ENCODE data around the gene EDDM13. TPM values are rescaled to one million over a fixed set of nuclear protein-coding genes. Genes with fewer than 3 reads are reported as not detected.
A peak's percentile ranks its signal among the peaks of the same experiment; 100 is the strongest.
"Not testable (repeated sequence)": the region's sequence is repeated elsewhere in the genome, so short reads cannot be mapped to it uniquely, and the experiment has no call there.

The EDDM13 gene, protein sequence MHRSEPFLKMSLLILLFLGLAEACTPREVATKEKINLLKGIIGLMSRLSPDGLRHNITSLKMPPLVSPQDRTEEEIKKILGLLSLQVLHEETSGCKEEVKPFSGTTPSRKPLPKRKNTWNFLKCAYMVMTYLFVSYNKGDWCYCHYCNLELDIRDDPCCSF
- not detected for total RNA-seq

DNA sequence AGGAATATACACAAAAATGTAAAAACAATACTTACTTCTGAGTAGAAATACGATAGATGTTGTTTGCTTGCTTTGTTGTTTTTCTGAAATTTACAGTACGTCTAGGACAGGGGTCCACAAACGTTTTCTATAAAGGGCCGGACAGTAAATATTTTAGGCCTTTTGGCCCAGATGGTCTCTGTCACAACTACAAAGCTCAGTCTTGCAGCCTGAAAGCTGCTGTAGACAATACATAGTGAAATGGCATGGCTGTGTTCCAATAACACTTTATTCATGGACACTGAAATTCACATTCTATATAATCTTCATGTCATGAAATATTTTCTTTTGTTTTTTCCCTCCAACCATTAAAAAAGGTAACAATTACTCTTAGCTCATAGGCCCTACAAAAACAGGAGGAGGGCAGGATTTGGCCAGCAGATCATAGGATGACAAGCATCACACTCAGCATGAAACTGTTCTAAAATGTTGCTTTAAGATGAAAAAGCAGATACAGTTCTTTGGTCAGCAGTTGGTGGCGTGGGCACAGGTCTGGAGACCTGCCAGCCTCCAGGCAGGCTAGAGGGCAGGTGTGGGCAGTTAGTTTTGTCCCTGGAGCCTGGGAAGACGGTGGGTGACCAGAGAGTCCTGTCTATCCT, at the start of gene EDDM13:
EDDM13 (plus strand) TSS at position 588 of the 638 bp plus-strand sequence. CDS start 87 bp downstream, outside the sequence.
- H3K9me3 Mint-ChIP-seq = peaks cover 4% of the 10 kb centered on the region
- no peak within 1 kb of the TSS for H3K27ac Mint-ChIP-seq
- no peak for DNase-seq
- POLR2A ChIA-PET = no interaction called here
- CTCF ChIA-PET = interaction anchor here (1.3 kb wide), 1 partner anchor 20 kb away, joined by 3 read pairs; no protein-coding TSS in a partner anchor
- intact Hi-C loops (cut with micrococcal nuclease) = no loop called here
- H3K4me3 Mint-ChIP-seq = no peak within 1 kb of the TSS
- peaks cover 5% of the 10 kb centered on the region for H3K36me3 Mint-ChIP-seq
- no peaks in the 10 kb centered on the region for H3K4me1 Mint-ChIP-seq (ENCODE audit: low read depth)
- no peaks in the 10 kb centered on the region for H3K27me3 Mint-ChIP-seq

DNA sequence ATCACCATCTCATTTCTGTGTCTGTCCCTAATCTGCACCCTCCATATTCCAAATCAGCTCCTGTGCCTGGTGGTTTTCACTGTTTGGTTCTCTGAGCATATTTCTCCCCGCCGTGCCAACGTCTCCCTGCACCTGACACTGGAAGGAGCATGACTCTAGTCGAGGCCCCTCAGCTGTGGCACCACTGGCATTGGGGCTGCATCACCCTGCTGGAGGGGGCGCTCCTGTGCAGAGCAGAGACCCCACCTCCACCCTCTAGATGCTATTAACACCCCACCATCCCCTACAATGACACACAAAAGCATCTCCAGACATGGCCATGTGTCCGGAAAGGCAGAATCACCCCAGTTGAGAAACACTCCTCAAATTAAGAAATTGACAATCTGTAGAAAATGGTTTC, 49.6 kb upstream of the EDDM13 start:
- no peaks in the 10 kb centered on the region for H3K36me3 Mint-ChIP-seq
- CTCF ChIA-PET = no interaction called here
- POLR2A ChIA-PET = no interaction called here
- H3K27me3 Mint-ChIP-seq = peaks cover 4% of the 10 kb centered on the region
- H3K27ac Mint-ChIP-seq = no peak overlapping the region
- H3K4me1 Mint-ChIP-seq (ENCODE audit: low read depth) = no peaks in the 10 kb centered on the region
- H3K4me3 Mint-ChIP-seq = no peak overlapping the region
- no peaks in the 10 kb centered on the region for H3K9me3 Mint-ChIP-seq
- intact Hi-C loops (cut with micrococcal nuclease) = no loop called here
- no peak for DNase-seq

DNA sequence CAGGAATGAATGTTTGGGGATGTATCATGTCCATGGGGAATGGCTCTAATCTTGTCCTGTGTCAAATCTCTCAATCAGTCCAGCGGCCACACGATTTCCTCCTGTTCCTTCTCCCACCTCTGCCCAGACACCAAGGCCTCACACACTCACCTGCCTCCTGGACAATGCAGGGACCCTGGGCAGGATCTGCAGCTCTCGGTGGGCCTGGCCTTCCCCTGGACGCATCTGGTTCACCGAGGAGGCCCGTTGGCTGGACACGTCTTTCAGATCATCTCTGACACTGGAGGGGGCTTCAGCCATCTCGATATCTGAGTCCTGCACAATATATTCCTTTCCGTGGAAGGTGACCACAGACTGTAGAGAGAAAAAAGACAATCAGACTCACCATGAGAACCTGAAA, 49.1 kb upstream of the EDDM13 start:
- Mint-ChIP-seq H3K9me3 (no peaks in the 10 kb centered on the region), H3K36me3 (no peaks in the 10 kb centered on the region), H3K27me3 (peaks cover 1% of the 10 kb centered on the region), H3K4me1 (ENCODE audit: low read depth) (no peaks in the 10 kb centered on the region), H3K27ac (no peak overlapping the region), H3K4me3 (no peak overlapping the region)
- CTCF ChIA-PET = no interaction called here
- DNase-seq = no peak
- intact Hi-C loops (cut with micrococcal nuclease) = no loop called here
- POLR2A ChIA-PET = no interaction called here

DNA sequence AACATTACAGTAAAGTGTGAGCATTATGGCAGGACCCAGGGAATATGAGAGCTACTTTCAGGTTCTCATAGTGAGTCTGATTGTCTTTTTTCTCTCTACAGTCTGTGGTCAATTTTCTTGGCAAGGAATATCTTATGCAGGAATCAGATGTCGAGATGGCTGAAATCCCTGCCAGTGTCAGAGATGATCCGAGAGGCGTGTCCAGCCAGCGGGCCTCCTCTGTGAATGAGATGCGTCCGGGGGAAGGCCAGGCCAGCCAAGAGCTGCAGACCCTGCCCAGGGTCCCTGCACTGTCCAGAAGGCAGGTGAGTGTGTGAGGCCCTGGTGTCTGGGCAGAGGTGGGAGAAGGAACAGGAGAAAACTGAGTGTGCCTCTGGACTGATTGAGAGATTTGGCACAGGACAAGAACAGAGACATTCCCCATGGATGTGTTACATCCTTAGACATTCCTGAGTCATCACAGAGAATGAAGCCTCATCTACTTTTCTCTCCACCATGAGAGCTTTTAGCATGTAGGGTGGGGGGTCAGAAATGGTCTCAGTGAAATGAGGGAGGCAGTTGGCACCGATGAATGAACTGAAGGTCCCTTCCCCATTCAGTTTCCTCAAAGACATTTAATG, 27.3 kb upstream of the EDDM13 start:
- Mint-ChIP-seq H3K4me3 (no peak overlapping the region), H3K36me3 (no peaks in the 10 kb centered on the region), H3K4me1 (ENCODE audit: low read depth) (no peaks in the 10 kb centered on the region), H3K27ac (no peak overlapping the region), H3K9me3 (no peaks in the 10 kb centered on the region), H3K27me3 (no peaks in the 10 kb centered on the region)
- CTCF ChIA-PET = no interaction called here
- intact Hi-C loops (cut with micrococcal nuclease) = no loop called here
- POLR2A ChIA-PET = no interaction called here
- no peak for DNase-seq

DNA sequence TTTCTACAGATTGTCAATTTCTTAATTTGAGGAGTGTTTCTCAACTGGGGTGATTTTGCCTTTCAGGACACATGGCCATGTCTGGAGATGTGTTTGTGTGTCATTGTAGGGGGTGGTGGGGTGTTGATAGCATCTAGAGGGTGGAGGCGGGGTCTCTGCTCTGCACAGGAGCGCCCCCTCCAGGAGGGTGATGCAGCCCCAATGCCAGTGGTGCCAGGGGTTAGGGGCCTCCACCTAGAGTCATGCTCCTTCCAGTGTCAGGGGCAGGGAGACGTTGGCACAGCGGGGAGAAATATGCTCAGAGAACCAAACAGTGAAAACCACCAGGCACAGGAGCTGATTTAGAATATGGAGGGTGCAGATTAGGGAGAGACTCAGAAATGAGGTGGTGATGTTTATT, 26.8 kb upstream of the EDDM13 start:
- H3K36me3 Mint-ChIP-seq; POLR2A ChIA-PET; H3K4me3 Mint-ChIP-seq; intact Hi-C loops (cut with micrococcal nuclease); H3K27ac Mint-ChIP-seq; CTCF ChIA-PET; H3K9me3 Mint-ChIP-seq; DNase-seq; H3K4me1 Mint-ChIP-seq (ENCODE audit: low read depth); H3K27me3 Mint-ChIP-seq: not testable (repeated sequence)

DNA sequence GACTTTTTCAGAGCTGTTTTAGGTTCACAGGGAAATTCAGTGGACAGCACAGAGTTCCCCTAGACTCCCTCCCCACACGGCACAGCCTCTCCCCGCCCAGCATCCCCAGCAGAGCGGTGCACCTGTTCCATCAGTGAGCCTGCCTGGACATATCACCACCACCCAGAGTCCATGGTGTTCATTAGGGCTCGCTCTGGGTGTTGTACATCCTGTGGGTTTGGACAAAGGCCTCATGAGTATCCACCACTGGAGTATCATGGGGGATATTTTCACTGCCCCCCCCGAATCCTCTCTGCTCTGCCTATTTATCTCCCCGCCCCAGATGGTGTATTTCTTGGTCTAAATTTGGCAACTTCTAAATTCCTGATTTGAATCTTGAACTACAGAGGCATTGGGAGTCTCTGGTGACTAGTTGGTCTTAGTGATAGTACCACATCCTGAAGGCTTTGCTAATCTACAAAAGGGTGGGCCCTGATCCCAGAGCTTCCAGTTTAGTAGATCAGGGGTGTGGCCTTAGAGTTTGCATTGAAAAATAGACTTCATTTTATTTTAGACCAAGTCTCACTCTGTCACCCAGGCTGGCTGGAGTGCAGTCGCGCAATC, 23.7 kb upstream of the EDDM13 start:
- H3K4me1 Mint-ChIP-seq (ENCODE audit: low read depth); H3K4me3 Mint-ChIP-seq; H3K27ac Mint-ChIP-seq; DNase-seq; H3K36me3 Mint-ChIP-seq; H3K9me3 Mint-ChIP-seq; intact Hi-C loops (cut with micrococcal nuclease); POLR2A ChIA-PET; H3K27me3 Mint-ChIP-seq: not testable (repeated sequence)
- CTCF ChIA-PET = interaction anchor here (1.0 kb wide), 1 partner anchor 85 kb away, joined by 4 read pairs; no protein-coding TSS in a partner anchor

DNA sequence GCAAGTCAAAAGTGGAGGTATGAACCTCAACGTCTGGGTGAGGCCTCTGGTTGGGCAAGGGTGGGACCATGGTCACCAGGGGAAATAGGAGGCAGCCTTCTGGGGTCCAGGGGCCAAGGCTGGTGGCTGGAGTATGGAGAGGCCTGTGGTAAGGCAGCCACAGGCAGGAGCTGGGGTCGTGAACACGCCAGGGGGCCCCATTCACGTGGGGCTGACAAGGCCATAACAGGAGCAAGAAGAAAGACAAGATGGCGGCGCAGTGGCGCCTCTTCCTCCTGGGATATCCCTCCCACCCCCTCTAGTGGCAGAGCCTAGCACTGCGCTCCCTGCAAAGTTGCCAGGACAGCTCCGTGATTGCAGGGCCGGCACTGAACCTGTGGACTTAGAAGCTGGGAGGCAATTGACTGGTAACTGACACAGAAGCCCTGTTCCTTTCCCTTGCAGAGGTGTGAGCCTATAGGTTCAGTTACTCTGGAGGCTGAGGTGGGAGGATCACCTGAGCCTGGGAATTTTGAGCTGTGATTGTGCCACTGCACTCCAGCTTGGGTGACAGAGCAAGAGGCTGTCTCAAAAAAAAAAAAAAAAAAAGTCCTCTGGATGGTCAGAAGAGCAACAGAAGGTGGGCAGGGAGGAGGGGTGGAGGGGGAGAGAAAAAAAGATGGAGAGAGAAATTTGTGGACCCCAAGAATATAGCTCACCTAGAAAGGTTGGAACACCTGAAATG, 19.7 kb upstream of the EDDM13 start:
- Mint-ChIP-seq H3K36me3 (no peaks in the 10 kb centered on the region), H3K9me3 (no peaks in the 10 kb centered on the region), H3K27me3 (no peaks in the 10 kb centered on the region), H3K4me3 (no peak overlapping the region), H3K27ac (no peak overlapping the region), H3K4me1 (ENCODE audit: low read depth) (peaks cover 5% of the 10 kb centered on the region)
- CTCF ChIA-PET = interaction anchor here (0.6 to 6.2 kb wide), 31 partner anchors 8 to 1881 kb away, joined by 3 to 118 read pairs (median 6); partner anchors contain the start of gene ZSCAN5A
- intact Hi-C loops (cut with micrococcal nuclease) = loop anchor here (1.0 to 5.0 kb wide), 3 partner anchors 80 to 171 kb away; no protein-coding TSS in a partner anchor
- DNase-seq = peak; percentile 83
- POLR2A ChIA-PET = interaction anchor here (0.5 kb wide), 1 partner anchor 80 kb away, joined by 3 read pairs; no protein-coding TSS in a partner anchor

DNA sequence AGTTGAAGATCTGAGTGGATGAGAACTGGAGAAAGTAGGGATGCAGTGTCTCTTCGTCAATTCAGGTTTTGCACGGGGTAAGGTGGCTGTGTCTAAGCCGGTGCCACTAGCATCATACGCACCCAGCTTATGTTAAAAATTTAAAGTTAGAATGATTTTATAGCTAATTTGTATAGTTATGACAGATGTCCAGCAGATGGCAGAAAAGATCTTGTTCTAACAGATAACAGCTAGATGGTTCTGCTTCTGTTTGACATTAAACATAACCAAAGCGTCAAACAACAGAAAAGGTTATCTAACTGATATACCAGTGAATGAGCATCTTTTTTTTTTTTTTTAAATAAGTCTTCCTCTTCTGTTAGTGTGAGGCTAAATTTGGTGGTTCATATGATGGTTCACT, 18.8 kb upstream of the EDDM13 start:
- intact Hi-C loops (cut with micrococcal nuclease) = loop anchor here (1.0 to 5.0 kb wide), 3 partner anchors 80 to 171 kb away; no protein-coding TSS in a partner anchor
- H3K27me3 Mint-ChIP-seq = no peaks in the 10 kb centered on the region
- CTCF ChIA-PET = interaction anchor here (0.6 to 6.2 kb wide), 27 partner anchors 13 to 1266 kb away, joined by 3 to 118 read pairs (median 7); partner anchors contain the start of gene ZSCAN5A

DNA sequence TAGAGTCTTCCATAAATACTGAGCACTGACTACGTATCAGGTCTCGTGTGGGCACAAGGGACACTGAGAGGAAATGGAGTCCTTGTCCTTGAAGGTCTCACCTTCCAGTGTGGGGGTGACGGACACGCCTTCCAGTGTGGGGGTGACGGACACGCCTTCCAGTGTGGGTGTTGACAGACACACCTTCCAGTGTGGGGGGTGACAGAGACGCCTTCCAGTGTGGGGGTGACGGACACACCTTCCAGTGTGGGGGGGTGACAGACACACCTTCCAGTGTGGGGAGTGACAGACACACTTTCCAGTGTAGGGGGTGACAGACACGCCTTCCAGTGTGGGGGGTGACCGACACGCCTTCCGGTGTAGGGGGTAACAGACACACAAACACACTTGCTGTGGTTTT, 14.3 kb upstream of the EDDM13 start:
- Mint-ChIP-seq H3K4me1 (ENCODE audit: low read depth) (no peaks in the 10 kb centered on the region), H3K27ac (no peak overlapping the region), H3K36me3 (no peaks in the 10 kb centered on the region), H3K9me3 (no peaks in the 10 kb centered on the region), H3K27me3 (no peaks in the 10 kb centered on the region), H3K4me3 (no peak overlapping the region)
- ChIA-PET CTCF (interaction anchor here (1.4 kb wide), 1 partner anchor 192 kb away, joined by 3 read pairs; no protein-coding TSS in a partner anchor), POLR2A (no interaction called here)
- no peak for DNase-seq
- intact Hi-C loops (cut with micrococcal nuclease) = no loop called here

More for the DNA sequence above, 18.8 kb upstream of the EDDM13 start:
- H3K4me1 Mint-ChIP-seq (ENCODE audit: low read depth) = peaks cover 5% of the 10 kb centered on the region
- POLR2A ChIA-PET = interaction anchor here (0.6 kb wide), 1 partner anchor 98 kb away, joined by 3 read pairs; no protein-coding TSS in a partner anchor
- DNase-seq = no peak
- no peaks in the 10 kb centered on the region for H3K9me3 Mint-ChIP-seq
- no peak overlapping the region for H3K27ac Mint-ChIP-seq
- no peaks in the 10 kb centered on the region for H3K36me3 Mint-ChIP-seq
- H3K4me3 Mint-ChIP-seq = no peak overlapping the region

DNA sequence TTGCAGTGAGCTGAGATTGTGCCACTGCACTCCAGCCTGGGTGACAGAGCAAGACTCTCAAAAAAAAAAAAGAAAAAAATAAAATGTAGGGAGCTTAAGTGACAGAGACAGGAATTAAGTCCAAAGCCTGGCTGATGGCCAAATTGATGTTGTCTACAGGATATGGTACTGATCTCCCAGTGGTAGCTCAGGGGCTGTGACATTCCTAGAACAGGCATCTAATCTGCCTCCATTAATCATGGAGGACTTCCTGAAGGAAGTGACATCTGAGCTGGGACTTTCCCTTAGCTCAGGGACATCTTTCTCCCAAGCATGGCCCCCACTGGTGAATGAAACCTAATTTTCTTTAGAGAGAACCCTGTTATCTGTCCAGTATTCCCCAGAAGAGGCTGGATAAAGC, 11.4 kb upstream of the EDDM13 start:
- DNase-seq = no peak
- no peak overlapping the region for H3K27ac Mint-ChIP-seq
- H3K9me3 Mint-ChIP-seq = no peaks in the 10 kb centered on the region
- no peaks in the 10 kb centered on the region for H3K36me3 Mint-ChIP-seq
- no peak overlapping the region for H3K4me3 Mint-ChIP-seq
- POLR2A ChIA-PET = no interaction called here
- intact Hi-C loops (cut with micrococcal nuclease) = no loop called here
- CTCF ChIA-PET = interaction anchor here (1.5 to 2.6 kb wide), 4 partner anchors 9 to 195 kb away, joined by 5 to 14 read pairs (median 6); no protein-coding TSS in a partner anchor
- H3K27me3 Mint-ChIP-seq = no peaks in the 10 kb centered on the region
- no peaks in the 10 kb centered on the region for H3K4me1 Mint-ChIP-seq (ENCODE audit: low read depth)

DNA sequence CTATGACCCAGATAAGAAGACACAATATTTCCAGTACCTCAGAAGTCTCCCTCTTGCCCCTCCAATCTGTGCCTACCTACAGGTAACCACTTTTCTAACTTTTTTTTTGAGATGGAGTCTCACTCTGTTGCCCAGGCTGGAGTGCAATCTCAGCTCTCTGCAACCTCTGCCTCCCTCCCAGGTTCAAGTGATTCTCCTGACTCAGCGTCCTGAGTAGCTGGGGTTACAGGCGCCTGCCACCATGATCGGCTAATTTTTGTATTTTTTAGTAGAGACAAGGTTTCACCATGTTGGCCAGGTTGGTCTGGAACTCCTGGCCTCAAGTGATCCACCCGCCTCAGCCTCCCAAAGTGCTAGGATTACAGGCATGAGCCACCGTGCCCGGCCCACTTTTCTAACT, 10.6 kb upstream of the EDDM13 start:
- H3K27ac Mint-ChIP-seq; H3K9me3 Mint-ChIP-seq; H3K4me1 Mint-ChIP-seq (ENCODE audit: low read depth); H3K36me3 Mint-ChIP-seq; H3K4me3 Mint-ChIP-seq; DNase-seq; H3K27me3 Mint-ChIP-seq; intact Hi-C loops (cut with micrococcal nuclease); POLR2A ChIA-PET: not testable (repeated sequence)
- CTCF ChIA-PET = interaction anchor here (1.5 to 2.6 kb wide), 4 partner anchors 10 to 196 kb away, joined by 5 to 14 read pairs (median 6); no protein-coding TSS in a partner anchor

DNA sequence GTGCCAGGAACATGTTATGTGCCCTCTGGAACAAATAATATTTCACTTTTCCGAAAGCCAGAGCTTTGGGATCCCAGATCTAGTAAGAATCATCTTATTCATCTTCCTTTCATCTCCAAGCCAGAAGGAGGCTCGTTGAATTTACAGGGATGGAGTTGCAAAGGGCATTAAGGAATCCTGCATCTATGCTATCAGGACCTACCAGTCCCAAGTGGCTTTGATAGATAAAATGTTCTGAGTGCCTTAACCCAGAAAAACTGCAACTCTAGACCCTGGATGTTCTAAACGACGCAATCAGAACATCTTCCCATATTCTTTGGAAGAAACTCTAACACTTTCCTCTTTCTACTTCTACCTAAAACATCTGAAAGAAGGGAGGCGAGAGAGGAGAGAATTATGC, 9.2 kb upstream of the EDDM13 start:
- Mint-ChIP-seq H3K4me1 (ENCODE audit: low read depth) (no peaks in the 10 kb centered on the region), H3K27ac (no peak overlapping the region), H3K4me3 (no peak overlapping the region), H3K36me3 (no peaks in the 10 kb centered on the region), H3K27me3 (no peaks in the 10 kb centered on the region), H3K9me3 (no peaks in the 10 kb centered on the region)
- ChIA-PET POLR2A (no interaction called here), CTCF (no interaction called here)
- intact Hi-C loops (cut with micrococcal nuclease) = no loop called here
- DNase-seq = no peak

All from activated CD4-positive, alpha-beta memory T cell treated with anti-CD3 and anti-CD28 coated beads for 36 hours (primary cell).